DMS53 treated with DMSO at 0.1 percent for 48 hours (cell line): Measurements from ENCODE around the gene BRF1.

Source experiments
- DNase-seq: peaks from one replicate; lab custom pipeline; 2025; ENCODE audit not compliant: unreplicated experiment; lab: John Stamatoyannopoulos, UW

Gene BRF1

GRCh38 chr14:105229099-105229655, 71.6 kb downstream of the BRF1 start:
- no peak for DNase-seq

- no peak for DNase-seq
Measured at GRCh38 chr14:105228562-105228961, 72.2 kb downstream of the BRF1 start.

- no peak for DNase-seq
Measured at GRCh38 chr14:105227346-105227745, 73.5 kb downstream of the BRF1 start.

GRCh38 chr14:105226198-105226597, 74.6 kb downstream of the BRF1 start:
- no peak for DNase-seq

- no peak for DNase-seq
Measured at GRCh38 chr14:105224845-105225570, 75.8 kb downstream of the BRF1 start.

- DNase-seq: no peak
Measured at GRCh38 chr14:105223770-105224544, 76.8 kb downstream of the BRF1 start.

- no peak for DNase-seq
Measured at GRCh38 chr14:105223260-105223659, 77.5 kb downstream of the BRF1 start.

- no peak for DNase-seq
Measured at GRCh38 chr14:105221598-105222178, 79.1 kb downstream of the BRF1 start.

GRCh38 chr14:105220699-105221597, 79.9 kb downstream of the BRF1 start:
- DNase-seq: no peak

- DNase-seq: no peak
Measured at GRCh38 chr14:105219753-105220152, 81.0 kb downstream of the BRF1 start.

GRCh38 chr14:105219043-105219612, 81.7 kb downstream of the BRF1 start:
- no peak for DNase-seq

GRCh38 chr14:105218611-105219010, 82.2 kb downstream of the BRF1 start:
- DNase-seq: no peak

GRCh38 chr14:105217774-105218173, 83.0 kb downstream of the BRF1 start:
- no peak for DNase-seq

GRCh38 chr14:105216490-105217247, 84.1 kb downstream of the BRF1 start:
- no peak for DNase-seq

- no peak for DNase-seq
Measured at GRCh38 chr14:105215602-105216001, 85.2 kb downstream of the BRF1 start.

GRCh38 chr14:105214324-105214915, 86.4 kb downstream of the BRF1 start:
- DNase-seq: no peak

GRCh38 chr14:105213361-105213760, 87.4 kb downstream of the BRF1 start:
- no peak for DNase-seq

GRCh38 chr14:105212541-105213300, 88.1 kb downstream of the BRF1 start:
- no peak for DNase-seq

- no peak for DNase-seq
Measured at GRCh38 chr14:105211758-105212089, 89.1 kb downstream of the BRF1 start.
